Ishikawa (cell line): ENCODE results near the gene SCGB1A1.

Source experiments
- CEBPB ChIP-seq: IDR thresholded peaks from 2 replicates; pipeline ENCODE4 v1.6.1; 2012
- CREB1 ChIP-seq: IDR thresholded peaks from 2 replicates; pipeline ENCODE4 v1.6.1; 2012; ENCODE audit warnings: low read depth
- EGR1 ChIP-seq: IDR thresholded peaks from 2 replicates; pipeline ENCODE4 v1.6.1; 2012
- EP300 ChIP-seq: IDR thresholded peaks from 2 replicates; pipeline ENCODE4 v1.6.1; 2012; ENCODE audit warnings: borderline replicate concordance
- FOXM1 ChIP-seq: IDR thresholded peaks from 2 replicates; pipeline ENCODE4 v1.6.1; 2012; ENCODE audit warnings: low read depth, borderline replicate concordance
- NFIC ChIP-seq: IDR thresholded peaks from 2 replicates; pipeline ENCODE4 v1.6.1; 2012
- RAD21 ChIP-seq: IDR thresholded peaks from 2 replicates; pipeline ENCODE4 v1.6.1; 2012; ENCODE audit warnings: low read depth
- TAF1 ChIP-seq: IDR thresholded peaks from 2 replicates; pipeline ENCODE4 v1.6.1; 2012; ENCODE audit warnings: low read depth, mild to moderate bottlenecking
- TCF12 ChIP-seq: IDR thresholded peaks from 2 replicates; pipeline ENCODE4 v1.6.1; 2012; ENCODE audit warnings: low read depth
- TEAD4 ChIP-seq: IDR thresholded peaks from 2 replicates; pipeline ENCODE4 v1.6.1; 2012
- YY1 ChIP-seq: IDR thresholded peaks from 2 replicates; pipeline ENCODE4 v1.6.1; 2012; ENCODE audit warnings: low read depth
- ZBTB7A ChIP-seq: IDR thresholded peaks from 2 replicates; pipeline ENCODE4 v1.6.1; 2012; ENCODE audit warnings: low read depth
- TF ChIP-seq, protein P1 (sequence below): IDR thresholded peaks from 2 replicates; pipeline ENCODE4 v1.6.1; 2012
- TF ChIP-seq, protein P2 (sequence below): IDR thresholded peaks from 2 replicates; pipeline ENCODE4 v1.6.1; 2012; ENCODE audit warnings: low read depth, mild to moderate bottlenecking
- TF ChIP-seq, protein P3 (sequence below): IDR thresholded peaks from 2 replicates; pipeline ENCODE4 v1.6.1; 2012

Gene SCGB1A1

DNA sequence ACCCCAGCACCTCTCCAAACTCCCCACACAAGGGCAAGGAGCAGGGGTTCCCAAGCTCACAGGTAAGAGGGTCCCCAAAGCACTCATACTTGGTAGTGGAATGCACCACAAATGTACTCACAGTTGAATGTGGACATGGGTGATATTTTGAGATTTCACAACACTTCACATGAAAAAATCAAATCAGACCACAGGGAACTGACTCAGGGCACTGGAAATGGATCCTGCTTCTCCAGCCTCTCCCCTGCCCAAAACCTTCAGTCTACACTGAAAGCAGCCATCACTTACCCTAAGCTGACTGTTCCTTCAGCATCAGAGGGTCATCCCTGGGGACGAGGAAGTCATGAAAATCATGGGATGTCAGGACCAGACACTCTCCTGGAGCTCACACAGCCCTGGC lies 40.2 kb downstream of the SCGB1A1 start:
- TF ChIP-seq RAD21 (no peak), FOXM1 (no peak), TCF12 (no peak), YY1 (no peak), CEBPB (no peak), ZBTB7A (no peak), EP300 (no peak)
- TF ChIP-seq, protein P1, sequence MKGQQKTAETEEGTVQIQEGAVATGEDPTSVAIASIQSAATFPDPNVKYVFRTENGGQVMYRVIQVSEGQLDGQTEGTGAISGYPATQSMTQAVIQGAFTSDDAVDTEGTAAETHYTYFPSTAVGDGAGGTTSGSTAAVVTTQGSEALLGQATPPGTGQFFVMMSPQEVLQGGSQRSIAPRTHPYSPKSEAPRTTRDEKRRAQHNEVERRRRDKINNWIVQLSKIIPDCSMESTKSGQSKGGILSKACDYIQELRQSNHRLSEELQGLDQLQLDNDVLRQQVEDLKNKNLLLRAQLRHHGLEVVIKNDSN, result no peak
- TF ChIP-seq, protein P2, sequence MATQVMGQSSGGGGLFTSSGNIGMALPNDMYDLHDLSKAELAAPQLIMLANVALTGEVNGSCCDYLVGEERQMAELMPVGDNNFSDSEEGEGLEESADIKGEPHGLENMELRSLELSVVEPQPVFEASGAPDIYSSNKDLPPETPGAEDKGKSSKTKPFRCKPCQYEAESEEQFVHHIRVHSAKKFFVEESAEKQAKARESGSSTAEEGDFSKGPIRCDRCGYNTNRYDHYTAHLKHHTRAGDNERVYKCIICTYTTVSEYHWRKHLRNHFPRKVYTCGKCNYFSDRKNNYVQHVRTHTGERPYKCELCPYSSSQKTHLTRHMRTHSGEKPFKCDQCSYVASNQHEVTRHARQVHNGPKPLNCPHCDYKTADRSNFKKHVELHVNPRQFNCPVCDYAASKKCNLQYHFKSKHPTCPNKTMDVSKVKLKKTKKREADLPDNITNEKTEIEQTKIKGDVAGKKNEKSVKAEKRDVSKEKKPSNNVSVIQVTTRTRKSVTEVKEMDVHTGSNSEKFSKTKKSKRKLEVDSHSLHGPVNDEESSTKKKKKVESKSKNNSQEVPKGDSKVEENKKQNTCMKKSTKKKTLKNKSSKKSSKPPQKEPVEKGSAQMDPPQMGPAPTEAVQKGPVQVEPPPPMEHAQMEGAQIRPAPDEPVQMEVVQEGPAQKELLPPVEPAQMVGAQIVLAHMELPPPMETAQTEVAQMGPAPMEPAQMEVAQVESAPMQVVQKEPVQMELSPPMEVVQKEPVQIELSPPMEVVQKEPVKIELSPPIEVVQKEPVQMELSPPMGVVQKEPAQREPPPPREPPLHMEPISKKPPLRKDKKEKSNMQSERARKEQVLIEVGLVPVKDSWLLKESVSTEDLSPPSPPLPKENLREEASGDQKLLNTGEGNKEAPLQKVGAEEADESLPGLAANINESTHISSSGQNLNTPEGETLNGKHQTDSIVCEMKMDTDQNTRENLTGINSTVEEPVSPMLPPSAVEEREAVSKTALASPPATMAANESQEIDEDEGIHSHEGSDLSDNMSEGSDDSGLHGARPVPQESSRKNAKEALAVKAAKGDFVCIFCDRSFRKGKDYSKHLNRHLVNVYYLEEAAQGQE, result no peak

DNA sequence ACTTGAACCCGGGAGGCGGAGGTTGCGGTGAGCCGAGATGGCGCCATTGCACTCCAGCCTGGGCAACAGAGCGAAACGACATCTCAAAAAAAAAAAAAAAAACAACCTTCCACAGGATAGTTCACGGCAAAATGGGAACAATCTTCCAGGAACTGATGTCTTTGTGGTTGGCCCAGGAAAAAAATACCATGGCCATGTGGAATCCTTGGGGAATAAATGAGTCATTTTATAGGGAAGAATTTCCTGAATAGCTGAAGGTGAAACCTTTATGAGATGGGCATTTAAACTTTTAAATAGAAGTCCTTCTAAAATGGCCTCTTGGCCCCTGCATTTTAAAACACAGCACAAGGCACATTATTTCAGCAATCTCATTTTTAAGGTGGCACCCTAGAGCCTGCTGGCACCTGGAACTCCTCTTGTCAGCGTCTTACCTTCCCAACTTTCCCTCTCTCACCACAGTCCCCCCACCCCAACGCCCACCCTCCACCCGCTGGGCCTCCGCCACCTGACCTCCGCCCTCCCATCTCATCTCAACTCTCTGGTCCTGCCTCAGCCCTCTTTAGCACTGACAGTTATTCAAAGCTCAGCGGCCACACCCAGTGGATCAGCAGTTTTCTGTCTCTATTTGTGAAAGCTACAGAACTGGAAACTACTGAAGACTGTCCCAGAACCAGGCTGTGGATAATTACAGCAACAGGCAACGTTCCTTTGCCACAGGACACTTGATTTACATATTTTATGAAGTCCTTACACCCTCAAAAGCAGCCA lies 43.1 kb downstream of the SCGB1A1 start:
- TF ChIP-seq TEAD4 (no peak), TAF1 (no peak), NFIC (no peak), TCF12 (no peak), CEBPB (no peak), EGR1 (no peak), ZBTB7A (no peak), CREB1 (no peak), RAD21 (no peak), YY1 (no peak)
- TF ChIP-seq, protein P1, result no peak
- TF ChIP-seq, protein P2, result no peak
- TF ChIP-seq, protein P3, sequence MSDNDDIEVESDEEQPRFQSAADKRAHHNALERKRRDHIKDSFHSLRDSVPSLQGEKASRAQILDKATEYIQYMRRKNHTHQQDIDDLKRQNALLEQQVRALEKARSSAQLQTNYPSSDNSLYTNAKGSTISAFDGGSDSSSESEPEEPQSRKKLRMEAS, result no peak

DNA sequence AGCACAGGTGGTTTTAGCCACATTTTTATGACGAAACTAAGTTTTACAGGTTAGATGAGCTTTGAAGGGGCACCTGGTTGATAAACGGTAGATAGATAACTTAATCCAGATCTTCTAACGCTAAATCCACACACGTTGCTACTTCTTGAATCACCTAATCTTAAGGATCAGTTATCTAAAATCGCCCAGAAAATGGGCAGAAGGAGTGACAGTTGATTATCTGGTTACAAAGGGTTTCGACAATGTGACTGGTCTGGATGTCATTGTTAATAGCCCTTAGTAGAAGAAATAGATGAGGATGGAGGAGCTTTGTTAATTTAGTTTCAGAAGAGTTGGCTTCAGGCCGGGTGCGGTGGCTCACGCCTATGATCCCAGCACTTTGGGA lies 43.7 kb downstream of the SCGB1A1 start:
- TF ChIP-seq TAF1, result no peak
- no peak for TF ChIP-seq FOXM1
- TF ChIP-seq YY1, result no peak
- TF ChIP-seq CREB1, result no peak
- TF ChIP-seq CEBPB, result no peak
- TF ChIP-seq, protein P2, result no peak
- TF ChIP-seq, protein P1, result no peak
- no peak for TF ChIP-seq NFIC
- TF ChIP-seq ZBTB7A, result no peak
- TF ChIP-seq RAD21, result no peak
- TF ChIP-seq, protein P3, result no peak
- TF ChIP-seq TCF12, result no peak
- no peak for TF ChIP-seq EP300
- TF ChIP-seq TEAD4, result no peak
- TF ChIP-seq EGR1, result no peak

DNA sequence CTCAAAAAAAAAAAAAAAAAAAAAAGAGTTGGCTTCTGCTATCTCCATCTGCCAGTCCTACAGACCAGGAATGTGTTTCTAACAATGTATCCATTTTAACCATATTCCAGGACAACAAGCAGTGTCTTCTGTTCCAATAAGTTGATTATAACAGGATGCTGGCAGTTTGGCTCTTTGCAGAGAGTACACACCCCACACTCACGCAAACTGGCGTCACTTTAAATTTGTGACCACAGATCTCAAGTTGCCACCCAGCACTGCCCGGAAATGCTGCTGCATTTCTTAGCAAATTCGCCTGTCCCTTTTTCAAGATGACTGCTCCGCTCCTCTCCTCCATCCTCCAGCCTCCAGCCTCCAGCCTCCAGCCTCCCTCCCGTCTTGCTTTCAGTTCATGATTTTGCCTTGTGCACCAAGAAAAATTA lies 44.3 kb downstream of the SCGB1A1 start:
- TF ChIP-seq NFIC, result no peak
- TF ChIP-seq, protein P1, result no peak
- TF ChIP-seq YY1, result no peak
- TF ChIP-seq FOXM1, result no peak
- TF ChIP-seq TAF1, result no peak
